DND-41 (cell line): ENCODE results near the gene SLC38A7.

Experiments
- ATAC-seq: fragments of 200-7000 bp; cut with Tn5 transposase; 3 replicates; pipeline ENCODE4 v1.9.1; 2021; ENCODE audit warnings: low read depth; ENCODE audit not compliant: insufficient read depth
- DNase-seq: peaks from one replicate; pipeline ENCODE4 v3.0.0-alpha.2; 2020
- H2AFZ ChIP-seq: 2 replicates; pipeline ENCODE4 v1.6.0; 2012; ENCODE audit warnings: low read depth, low read length
- H3K27ac ChIP-seq: 2 replicates; pipeline ENCODE4 v1.5.1; 2012; ENCODE audit warnings: low read length, inconsistent platforms
- H3K27me3 ChIP-seq: fragments of 200-600 bp; sonication (generic); 2 replicates; pipeline ENCODE4 v1.6.0; 2012; ENCODE audit warnings: low read length, mild to moderate bottlenecking, inconsistent platforms; ENCODE audit not compliant: insufficient read depth, poor library complexity
- H3K36me3 ChIP-seq: 2 replicates; pipeline ENCODE4 v1.5.1; 2012; ENCODE audit warnings: low read length, inconsistent platforms; ENCODE audit not compliant: insufficient read depth
- H3K4me1 ChIP-seq: 2 replicates; pipeline ENCODE4 v1.5.1; 2012; ENCODE audit warnings: mild to moderate bottlenecking, low read length; ENCODE audit not compliant: insufficient read depth
- H3K4me2 ChIP-seq: 2 replicates; pipeline ENCODE4 v1.6.0; 2012; ENCODE audit warnings: mild to moderate bottlenecking, moderate library complexity, low read length, inconsistent platforms; ENCODE audit not compliant: insufficient read depth
- H3K4me3 ChIP-seq, 2 experiments: fragments of 200-600 bp in 1 of 2; shearing (Covaris generic) in 1 of 2; 2 replicates each; pipeline ENCODE4 v1.5.1; 2012 to 2016; ENCODE audit warnings: inconsistent platforms in 2 of 2, low read length in 2 of 2, mild to moderate bottlenecking in 2 of 2, low read depth in 1 of 2, moderate library complexity in 1 of 2
- H3K79me2 ChIP-seq: 2 replicates; pipeline ENCODE4 v1.6.0; 2012; ENCODE audit warnings: low read length, inconsistent platforms; ENCODE audit not compliant: insufficient read depth
- H3K9ac ChIP-seq: 2 replicates; pipeline ENCODE4 v1.6.0; 2012; ENCODE audit warnings: low read depth, mild to moderate bottlenecking, inconsistent platforms, low read length, moderate library complexity
- H3K9me3 ChIP-seq: 2 replicates; pipeline ENCODE4 v1.5.1; 2012; ENCODE audit warnings: low read length, moderate library complexity, mild to moderate bottlenecking, inconsistent platforms; ENCODE audit not compliant: insufficient read depth, severe bottlenecking
- H4K20me1 ChIP-seq: 2 replicates; pipeline ENCODE4 v1.6.0; 2012; ENCODE audit warnings: low read length; ENCODE audit not compliant: insufficient read depth
- EZH2 ChIP-seq: IDR thresholded peaks from 3 replicates; pipeline ENCODE4 v1.6.1; 2012; ENCODE audit warnings: borderline replicate concordance, low read depth, mild to moderate bottlenecking, moderate library complexity, low read length, inconsistent platforms; ENCODE audit not compliant: severe bottlenecking
- TF ChIP-seq, protein P1 (sequence below): IDR thresholded peaks from 2 replicates; pipeline ENCODE4 v1.5.1; 2012; ENCODE audit warnings: borderline replicate concordance, low read length, moderate library complexity, mild to moderate bottlenecking; ENCODE audit not compliant: poor library complexity, severe bottlenecking; ENCODE audit errors: extremely low read depth

SLC38A7 gene

DNA sequence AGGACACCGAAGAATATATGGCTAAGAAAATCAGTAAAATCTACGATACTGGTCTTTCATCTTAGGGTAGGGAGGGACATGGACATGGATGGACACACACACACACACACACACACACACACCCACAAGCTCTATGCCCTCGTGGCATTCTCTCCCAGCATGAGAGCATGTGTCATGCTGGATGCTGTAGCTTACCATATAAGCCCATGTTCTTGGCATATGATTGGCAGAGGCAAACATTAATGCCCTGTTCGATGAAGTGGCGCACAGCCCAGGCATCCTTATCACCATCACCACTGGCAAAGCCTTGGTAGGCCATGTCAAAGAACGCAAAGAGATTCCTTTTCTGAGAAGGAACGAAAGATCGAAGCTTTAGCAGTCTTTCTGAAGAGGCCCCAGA lies 31.9 kb upstream of the SLC38A7 start:
- DNase-seq, result no peak
- H3K4me2 ChIP-seq, result no peak overlapping the region
- H3K4me3 ChIP-seq, result no peak overlapping the region
- H3K27ac ChIP-seq, result no peak overlapping the region
- no peak for ATAC-seq
- no peak overlapping the region for H3K9ac ChIP-seq
- no peaks in the 10 kb centered on the region; the same call in 1 of the 2 replicates for H4K20me1 ChIP-seq
- H3K9me3 ChIP-seq, result no peaks in the 10 kb centered on the region
- H3K4me1 ChIP-seq, result no peaks in the 10 kb centered on the region
- no peaks in the 10 kb centered on the region for H3K79me2 ChIP-seq
- TF ChIP-seq, protein P1, sequence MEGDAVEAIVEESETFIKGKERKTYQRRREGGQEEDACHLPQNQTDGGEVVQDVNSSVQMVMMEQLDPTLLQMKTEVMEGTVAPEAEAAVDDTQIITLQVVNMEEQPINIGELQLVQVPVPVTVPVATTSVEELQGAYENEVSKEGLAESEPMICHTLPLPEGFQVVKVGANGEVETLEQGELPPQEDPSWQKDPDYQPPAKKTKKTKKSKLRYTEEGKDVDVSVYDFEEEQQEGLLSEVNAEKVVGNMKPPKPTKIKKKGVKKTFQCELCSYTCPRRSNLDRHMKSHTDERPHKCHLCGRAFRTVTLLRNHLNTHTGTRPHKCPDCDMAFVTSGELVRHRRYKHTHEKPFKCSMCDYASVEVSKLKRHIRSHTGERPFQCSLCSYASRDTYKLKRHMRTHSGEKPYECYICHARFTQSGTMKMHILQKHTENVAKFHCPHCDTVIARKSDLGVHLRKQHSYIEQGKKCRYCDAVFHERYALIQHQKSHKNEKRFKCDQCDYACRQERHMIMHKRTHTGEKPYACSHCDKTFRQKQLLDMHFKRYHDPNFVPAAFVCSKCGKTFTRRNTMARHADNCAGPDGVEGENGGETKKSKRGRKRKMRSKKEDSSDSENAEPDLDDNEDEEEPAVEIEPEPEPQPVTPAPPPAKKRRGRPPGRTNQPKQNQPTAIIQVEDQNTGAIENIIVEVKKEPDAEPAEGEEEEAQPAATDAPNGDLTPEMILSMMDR, result no peak
- no peak for TF ChIP-seq EZH2
- H3K36me3 ChIP-seq, result peaks cover 93% of the 10 kb centered on the region
- H2AFZ ChIP-seq, result no peak overlapping the region
- H3K27me3 ChIP-seq, result no peaks in the 10 kb centered on the region

DNA sequence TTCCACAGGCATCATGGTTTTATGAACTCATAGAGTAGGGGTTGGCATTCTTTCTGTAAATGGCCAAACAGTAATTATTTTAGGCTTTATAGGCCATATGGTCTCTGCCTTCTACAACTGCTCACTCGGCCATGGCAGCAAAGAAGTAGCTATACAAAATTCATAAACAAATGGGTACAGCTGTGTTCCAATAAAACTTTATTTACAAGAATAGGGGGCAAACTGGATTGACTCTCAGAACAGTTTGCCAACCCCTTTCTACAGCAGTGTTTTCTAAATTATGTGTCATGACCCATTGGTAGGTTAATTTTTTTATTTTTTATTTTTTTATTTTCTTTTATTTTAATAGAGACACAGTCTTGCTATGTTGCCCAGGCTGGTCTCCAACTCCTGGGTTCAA lies 29.2 kb upstream of the SLC38A7 start:
- no peak for TF ChIP-seq EZH2
- TF ChIP-seq, protein P1, result no peak

DNA sequence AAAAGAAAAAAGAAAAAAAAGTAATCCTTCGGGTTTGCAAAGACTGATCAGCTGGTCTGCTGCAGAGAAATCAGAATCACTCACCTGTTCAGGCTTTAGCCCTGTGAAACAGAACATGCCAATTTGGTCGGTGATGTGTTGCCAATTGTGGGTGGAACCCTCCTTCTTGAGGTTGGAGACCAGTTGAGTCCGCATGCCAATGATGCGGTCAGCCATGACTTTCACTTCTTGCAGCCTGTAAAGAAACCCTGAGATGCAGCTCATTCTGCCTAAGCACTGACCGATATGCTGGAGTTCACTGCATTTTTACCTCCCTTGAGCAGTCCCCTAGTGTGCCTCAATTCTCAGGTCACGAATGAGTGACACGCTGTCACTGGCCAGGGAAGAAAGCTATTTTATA lies 24.8 kb upstream of the SLC38A7 start:
- Histone ChIP-seq H3K9ac (no peak overlapping the region), H3K27ac (no peak overlapping the region), H3K79me2 (no peaks in the 10 kb centered on the region), H3K4me1 (no peaks in the 10 kb centered on the region), H3K4me3 (no peak overlapping the region), H3K9me3 (no peaks in the 10 kb centered on the region), H3K36me3 (peaks cover 74% of the 10 kb centered on the region), H3K27me3 (no peaks in the 10 kb centered on the region), H3K4me2 (no peak overlapping the region), H4K20me1 (no peaks in the 10 kb centered on the region; the same call in 1 of the 2 replicates), H2AFZ (no peak overlapping the region)
- DNase-seq, result no peak
- no peak for TF ChIP-seq EZH2
- TF ChIP-seq, protein P1, result no peak
- no peak for ATAC-seq

More for the DNA sequence above, 29.2 kb upstream of the SLC38A7 start:
- no peaks in the 10 kb centered on the region for H3K79me2 ChIP-seq
- DNase-seq, result no peak
- peaks cover 87% of the 10 kb centered on the region for H3K36me3 ChIP-seq
- H3K4me1 ChIP-seq, result no peaks in the 10 kb centered on the region
- no peak overlapping the region for H3K4me2 ChIP-seq
- H3K9me3 ChIP-seq, result no peaks in the 10 kb centered on the region
- no peak overlapping the region for H2AFZ ChIP-seq
- H4K20me1 ChIP-seq, result no peaks in the 10 kb centered on the region; the same call in 1 of the 2 replicates
- ATAC-seq, result no peak
- H3K27ac ChIP-seq, result no peak overlapping the region
- H3K27me3 ChIP-seq, result no peaks in the 10 kb centered on the region
- no peak overlapping the region for H3K4me3 ChIP-seq
- H3K9ac ChIP-seq, result no peak overlapping the region

DNA sequence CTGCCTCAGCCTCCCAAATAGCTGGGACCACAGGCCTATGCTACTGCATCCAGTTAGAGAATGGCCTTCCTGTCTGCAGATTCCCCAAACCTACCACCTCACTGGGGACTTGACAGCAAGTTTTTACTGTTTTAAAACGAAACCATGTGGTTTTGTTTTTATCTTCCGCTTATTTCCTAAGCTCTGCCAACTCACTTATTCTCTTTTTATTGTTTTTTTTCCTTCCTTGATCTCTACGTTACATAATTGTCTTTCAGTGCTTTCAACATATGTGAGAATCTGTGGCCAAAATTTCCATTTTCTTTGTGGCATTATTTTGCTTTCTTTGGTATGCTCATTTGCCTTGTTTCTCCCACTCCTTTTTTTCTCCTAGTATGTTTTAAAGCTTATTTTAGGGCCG lies 14.6 kb upstream of the SLC38A7 start:
- Histone ChIP-seq H3K79me2 (no peaks in the 10 kb centered on the region), H3K36me3 (no peaks in the 10 kb centered on the region), H3K4me2 (no peak overlapping the region), H3K9ac (no peak overlapping the region), H4K20me1 (no peaks in the 10 kb centered on the region), H2AFZ (no peak overlapping the region), H3K9me3 (no peaks in the 10 kb centered on the region), H3K27me3 (no peaks in the 10 kb centered on the region), H3K4me3 (no peak overlapping the region), H3K27ac (no peak overlapping the region), H3K4me1 (no peaks in the 10 kb centered on the region)
- ATAC-seq (no peak), DNase-seq (no peak)
- TF ChIP-seq, protein P1, result no peak
- TF ChIP-seq EZH2, result no peak
